Neural progenitor cell (in vitro differentiated cells): ENCODE measurements around the gene CBX6. TPM values are rescaled to one million over a fixed set of nuclear protein-coding genes. Genes with fewer than 3 reads are reported as not detected.

Source experiments
- DNase-seq: peaks from one replicate; pipeline ENCODE4 v3.0.0-alpha.2; 2016; ENCODE audit warnings: low spot score
- H2AFZ ChIP-seq: fragments of 200-600 bp; sonication (generic); replicated peaks from 2 replicates; pipeline ENCODE4 v1.6.1; 2016; ENCODE audit warnings: antibody characterized with exemption
- H3F3A ChIP-seq: fragments of 200-600 bp; sonication (generic); 2 replicates; pipeline ENCODE4 v1.6.1; 2016; ENCODE audit warnings: antibody characterized with exemption, low read depth
- H3K27ac ChIP-seq: fragments of 200-600 bp; sonication (generic); 2 replicates; pipeline ENCODE4 v1.5.1; 2016; ENCODE audit warnings: mild to moderate bottlenecking
- H3K27me3 ChIP-seq: fragments of 200-600 bp; sonication (generic); 2 replicates; pipeline ENCODE4 v1.6.1; 2016; ENCODE audit warnings: mild to moderate bottlenecking, moderate library complexity
- H3K36me3 ChIP-seq: fragments of 200-600 bp; sonication (generic); 2 replicates; pipeline ENCODE4 v1.5.1; 2016
- H3K4me1 ChIP-seq: fragments of 200-600 bp; sonication (generic); 2 replicates; pipeline ENCODE4 v1.6.1; 2016; ENCODE audit warnings: mixed run types
- H3K4me2 ChIP-seq: fragments of 200-600 bp; sonication (generic); 2 replicates; pipeline ENCODE4 v1.6.1; 2016
- H3K4me3 ChIP-seq: fragments of 200-600 bp; sonication (generic); 2 replicates; pipeline ENCODE4 v1.5.1; 2016
- H3K79me2 ChIP-seq: fragments of 200-600 bp; sonication (generic); 2 replicates; pipeline ENCODE4 v1.6.1; 2016; ENCODE audit warnings: low read depth
- H3K9ac ChIP-seq: fragments of 200-600 bp; sonication (generic); 2 replicates; pipeline ENCODE4 v1.6.1; 2016
- H3K9me3 ChIP-seq: fragments of 200-600 bp; sonication (generic); 2 replicates; pipeline ENCODE4 v1.5.1; 2016; ENCODE audit warnings: low read depth
- H4K20me1 ChIP-seq: fragments of 200-600 bp; sonication (generic); 2 replicates; pipeline ENCODE4 v1.6.1; 2016; ENCODE audit warnings: low read depth
- H3K27ac Mint-ChIP-seq: 3 replicates; pipeline ENCODE4 v1.8.0; 2021; ENCODE audit warnings: mixed read lengths
- H3K27me3 Mint-ChIP-seq: 2 replicates; pipeline ENCODE4 v1.8.0; 2022; ENCODE audit warnings: low read depth, mild to moderate bottlenecking, inconsistent platforms, moderate library complexity, mixed read lengths; ENCODE audit not compliant: insufficient read depth
- H3K36me3 Mint-ChIP-seq: 3 replicates; pipeline ENCODE4 v1.8.0; 2021; ENCODE audit warnings: mixed read lengths
- H3K4me1 Mint-ChIP-seq: 3 replicates; pipeline ENCODE4 v1.8.0; 2021; ENCODE audit warnings: mixed read lengths
- H3K4me3 Mint-ChIP-seq: 3 replicates; pipeline ENCODE4 v1.8.0; 2021; ENCODE audit warnings: mild to moderate bottlenecking, moderate library complexity, mixed read lengths
- H3K9me3 Mint-ChIP-seq: 3 replicates; pipeline ENCODE4 v1.8.0; 2020; ENCODE audit warnings: mixed read lengths
- EZH2 ChIP-seq: fragments of 200-600 bp; sonication (generic); IDR thresholded peaks from 2 replicates; pipeline ENCODE4 v1.6.1; 2017; ENCODE audit warnings: antibody characterized with exemption, mild to moderate bottlenecking, moderate library complexity
- EZH2phosphoT487 ChIP-seq: fragments of 200-600 bp; sonication (generic); IDR thresholded peaks from 2 replicates; pipeline ENCODE4 v1.6.1; 2017; ENCODE audit warnings: antibody characterized with exemption
- total RNA-seq: library from RNA; depleted of rRNA; stranded (reverse); fragments of >200 nt; gene quantifications from 2 replicates; pipeline ENCODE4 v1.2.3, GENCODE V29; 2015; ENCODE audit warnings: low replicate concordance
- TF ChIP-seq, protein P1 (sequence below): fragments of 200-600 bp; sonication (generic); IDR thresholded peaks from 2 replicates; pipeline ENCODE4 v1.5.1; 2017; ENCODE audit warnings: antibody characterized with exemption, mild to moderate bottlenecking

Gene CBX6
- total RNA-seq, 1 donor from 2014 or later = 14.0 TPM

DNA sequence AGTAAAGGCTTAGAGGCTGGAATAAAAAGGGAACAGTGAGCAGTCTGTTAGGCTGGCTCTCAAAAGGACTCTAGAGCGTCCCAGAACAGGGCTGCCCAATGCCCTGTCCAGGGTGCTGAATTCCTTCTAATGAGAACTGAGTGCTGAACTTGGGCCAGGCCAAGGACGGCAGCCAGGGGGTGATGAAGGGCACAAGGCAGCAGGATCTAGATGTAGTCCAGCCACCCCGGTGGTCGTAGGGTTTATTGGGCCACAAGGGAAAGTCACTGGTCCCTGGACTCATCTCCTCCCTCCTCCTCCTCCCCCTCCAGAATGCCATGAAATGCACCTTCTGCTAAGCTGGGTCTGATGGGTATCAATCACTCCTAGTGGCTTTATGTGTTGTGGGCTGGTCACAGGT lies 47.4 kb downstream of the CBX6 start:
- H3K4me3 ChIP-seq = no peak overlapping the region
- no peaks in the 10 kb centered on the region for H3K36me3 ChIP-seq
- DNase-seq = peak; percentile 94
- no peaks in the 10 kb centered on the region for H3K9me3 ChIP-seq
- Mint-ChIP-seq H3K27ac (no peak overlapping the region), H3K4me1 (peaks cover 15% of the 10 kb centered on the region), H3K36me3 (no peaks in the 10 kb centered on the region), H3K4me3 (no peak overlapping the region), H3K27me3 (peaks cover 18% of the 10 kb centered on the region), H3K9me3 (no peaks in the 10 kb centered on the region)
- H4K20me1 ChIP-seq = peaks cover 15% of the 10 kb centered on the region
- H3F3A ChIP-seq = no peaks in the 10 kb centered on the region
- H3K79me2 ChIP-seq = no peaks in the 10 kb centered on the region
- H2AFZ ChIP-seq = no peak overlapping the region
- no peaks in the 10 kb centered on the region for H3K4me1 ChIP-seq
- H3K27me3 ChIP-seq = peaks cover 3% of the 10 kb centered on the region
- H3K4me2 ChIP-seq = no peak overlapping the region
- no peak overlapping the region for H3K27ac ChIP-seq
- no peak for TF ChIP-seq EZH2
- no peak for TF ChIP-seq EZH2phosphoT487
- TF ChIP-seq, protein P1, sequence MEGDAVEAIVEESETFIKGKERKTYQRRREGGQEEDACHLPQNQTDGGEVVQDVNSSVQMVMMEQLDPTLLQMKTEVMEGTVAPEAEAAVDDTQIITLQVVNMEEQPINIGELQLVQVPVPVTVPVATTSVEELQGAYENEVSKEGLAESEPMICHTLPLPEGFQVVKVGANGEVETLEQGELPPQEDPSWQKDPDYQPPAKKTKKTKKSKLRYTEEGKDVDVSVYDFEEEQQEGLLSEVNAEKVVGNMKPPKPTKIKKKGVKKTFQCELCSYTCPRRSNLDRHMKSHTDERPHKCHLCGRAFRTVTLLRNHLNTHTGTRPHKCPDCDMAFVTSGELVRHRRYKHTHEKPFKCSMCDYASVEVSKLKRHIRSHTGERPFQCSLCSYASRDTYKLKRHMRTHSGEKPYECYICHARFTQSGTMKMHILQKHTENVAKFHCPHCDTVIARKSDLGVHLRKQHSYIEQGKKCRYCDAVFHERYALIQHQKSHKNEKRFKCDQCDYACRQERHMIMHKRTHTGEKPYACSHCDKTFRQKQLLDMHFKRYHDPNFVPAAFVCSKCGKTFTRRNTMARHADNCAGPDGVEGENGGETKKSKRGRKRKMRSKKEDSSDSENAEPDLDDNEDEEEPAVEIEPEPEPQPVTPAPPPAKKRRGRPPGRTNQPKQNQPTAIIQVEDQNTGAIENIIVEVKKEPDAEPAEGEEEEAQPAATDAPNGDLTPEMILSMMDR = peak; percentile 53
- H3K9ac ChIP-seq = no peak overlapping the region

DNA sequence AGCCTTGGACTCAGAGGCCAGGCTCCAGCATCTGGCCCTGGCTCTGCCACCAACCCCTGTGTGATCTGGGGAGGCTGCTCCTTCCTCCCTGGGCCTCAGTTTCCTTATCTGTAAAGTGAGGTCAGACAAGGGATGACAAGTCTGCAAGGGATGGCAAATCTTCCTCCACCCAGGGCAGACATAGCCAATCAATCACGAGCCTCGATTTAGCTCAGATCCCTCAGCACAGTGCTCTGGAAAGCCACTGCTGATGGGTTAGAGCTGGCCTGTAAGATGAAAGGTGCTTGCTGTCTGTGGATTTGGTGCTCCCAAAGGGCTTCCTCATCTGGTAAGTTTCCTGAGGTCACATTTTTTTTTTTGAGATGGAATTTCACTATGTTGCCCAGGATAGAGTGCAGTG lies 48.4 kb downstream of the CBX6 start:
- Mint-ChIP-seq H3K27me3 (peaks cover 18% of the 10 kb centered on the region), H3K4me3 (peak overlapping the region; percentile 30), H3K27ac (no peak overlapping the region), H3K4me1 (peaks cover 16% of the 10 kb centered on the region), H3K9me3 (no peaks in the 10 kb centered on the region), H3K36me3 (no peaks in the 10 kb centered on the region)
- DNase-seq = no peak
- H3K79me2 ChIP-seq = no peaks in the 10 kb centered on the region
- no peak overlapping the region for H3K4me2 ChIP-seq
- no peak overlapping the region for H3K27ac ChIP-seq
- H4K20me1 ChIP-seq = peaks cover 15% of the 10 kb centered on the region
- H3K4me1 ChIP-seq = no peaks in the 10 kb centered on the region
- H3K27me3 ChIP-seq = peaks cover 3% of the 10 kb centered on the region
- H3K9ac ChIP-seq = no peak overlapping the region
- no peak overlapping the region for H3K4me3 ChIP-seq
- no peaks in the 10 kb centered on the region for H3F3A ChIP-seq
- H3K36me3 ChIP-seq = no peaks in the 10 kb centered on the region
- H2AFZ ChIP-seq = no peak overlapping the region
- TF ChIP-seq, protein P1 = no peak
- TF ChIP-seq EZH2 (no peak), EZH2phosphoT487 (no peak)
- no peaks in the 10 kb centered on the region for H3K9me3 ChIP-seq

DNA sequence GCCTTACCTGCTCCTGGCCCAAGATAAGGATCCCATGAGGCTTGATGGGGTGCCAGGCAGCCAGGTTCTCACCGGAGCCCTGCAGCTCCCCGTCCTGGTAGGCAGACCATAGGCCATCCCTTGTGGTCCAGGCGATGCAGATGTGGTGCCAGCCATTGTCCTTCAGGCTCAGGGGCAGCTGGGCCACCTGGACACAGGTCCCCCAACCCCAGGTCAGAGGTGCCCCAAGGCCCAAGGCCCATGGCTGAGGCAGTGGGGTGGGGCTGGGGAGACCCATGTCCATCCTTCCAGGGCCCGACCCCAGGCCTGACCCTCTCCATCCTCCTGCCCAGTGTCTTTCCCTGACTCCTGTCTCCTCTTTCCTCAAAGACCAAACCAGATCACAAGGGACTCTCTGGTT lies 48.9 kb downstream of the CBX6 start:
- H3K4me2 ChIP-seq = no peak overlapping the region
- H3K27me3 ChIP-seq = peaks cover 3% of the 10 kb centered on the region
- H3K4me1 Mint-ChIP-seq = peaks cover 16% of the 10 kb centered on the region
- no peak overlapping the region for H3K4me3 ChIP-seq
- peaks cover 17% of the 10 kb centered on the region for H3K27me3 Mint-ChIP-seq
- H3K27ac Mint-ChIP-seq = no peak overlapping the region
- no peak overlapping the region for H3K27ac ChIP-seq
- peaks cover 15% of the 10 kb centered on the region for H4K20me1 ChIP-seq
- no peaks in the 10 kb centered on the region for H3F3A ChIP-seq
- H3K4me1 ChIP-seq = no peaks in the 10 kb centered on the region
- no peak overlapping the region for H2AFZ ChIP-seq
- DNase-seq = no peak
- H3K79me2 ChIP-seq = no peaks in the 10 kb centered on the region
- no peak overlapping the region for H3K9ac ChIP-seq
- no peaks in the 10 kb centered on the region for H3K9me3 Mint-ChIP-seq
- TF ChIP-seq, protein P1 = no peak
- TF ChIP-seq EZH2phosphoT487 (no peak), EZH2 (no peak)
- no peaks in the 10 kb centered on the region for H3K36me3 Mint-ChIP-seq
- H3K4me3 Mint-ChIP-seq = no peak overlapping the region
- H3K36me3 ChIP-seq = no peaks in the 10 kb centered on the region
- H3K9me3 ChIP-seq = no peaks in the 10 kb centered on the region
